CD14-positive monocyte (primary cell): ENCODE results near the gene NKAIN4. TPM values are rescaled to one million over a fixed set of nuclear protein-coding genes. Genes with fewer than 3 reads are reported as not detected.

ENCODE experiments used
- DNase-seq, 3 donors: peaks; one replicate each; pipeline ENCODE4 v3.0.0-alpha.2; 2011 to 2022
- H2AFZ ChIP-seq: 2 replicates; pipeline ENCODE4 v1.6.0; 2012; ENCODE audit warnings: mild to moderate bottlenecking, low read depth, low read length, inconsistent platforms; ENCODE audit not compliant: insufficient read depth, poor library complexity, severe bottlenecking
- H3K27ac ChIP-seq, 2 donors: 1 replicate in 1 of 2; 2 replicates in 1 of 2; pipeline ENCODE4 v1.5.1; 2012 to 2013; ENCODE audit warnings: low read length in 2 of 2, control low read depth in 1 of 2, inconsistent platforms in 1 of 2, low read depth in 1 of 2, mild to moderate bottlenecking in 1 of 2
- H3K27me3 ChIP-seq, 2 donors: one replicate each; pipeline versions ENCODE4 v1.6.0 to v1.6.1; 2011 to 2013; ENCODE audit warnings: low read length in 2 of 2; ENCODE audit not compliant: control insufficient read depth in 2 of 2, insufficient read depth in 2 of 2
- H3K36me3 ChIP-seq, 2 donors: replicated peaks in 1 of 2; 1 replicate in 1 of 2; 2 replicates in 1 of 2; pipeline versions ENCODE4 v1.5.1 to v1.6.1; 2012 to 2013; ENCODE audit warnings: low read length in 2 of 2, control low read depth in 1 of 2, inconsistent platforms in 1 of 2, mild to moderate bottlenecking in 1 of 2; ENCODE audit not compliant: insufficient read depth in 2 of 2, control insufficient read depth in 1 of 2
- H3K4me1 ChIP-seq, 2 donors: 1 replicate in 1 of 2; 2 replicates in 1 of 2; pipeline versions ENCODE4 v1.5.1 to v1.6.1; 2012 to 2013; ENCODE audit warnings: low read length in 2 of 2, control low read depth in 1 of 2, inconsistent platforms in 1 of 2, mild to moderate bottlenecking in 1 of 2, moderate library complexity in 1 of 2; ENCODE audit not compliant: insufficient read depth in 2 of 2, control insufficient read depth in 1 of 2
- H3K4me2 ChIP-seq: replicated peaks from 2 replicates; pipeline ENCODE3; 2012; ENCODE audit warnings: low read length, moderate library complexity, mild to moderate bottlenecking; ENCODE audit not compliant: poor library complexity, severe bottlenecking; ENCODE audit errors: extremely low read depth
- H3K4me3 ChIP-seq, 3 experiments: fragments of 200-600 bp in 1 of 3; sonication (generic) in 1 of 3; replicated peaks in 1 of 3; 1 replicate in 2 of 3; 2 replicates in 1 of 3; pipeline ENCODE4 v1.5.1; 2011 to 2013; ENCODE audit warnings: low read length in 3 of 3, mild to moderate bottlenecking in 3 of 3, control low read depth in 2 of 3, low read depth in 2 of 3, inconsistent platforms in 1 of 3, moderate library complexity in 1 of 3
- H3K79me2 ChIP-seq: 2 replicates; pipeline ENCODE4 v1.6.0; 2012; ENCODE audit warnings: mild to moderate bottlenecking, control low read depth, inconsistent platforms, low read length, moderate library complexity; ENCODE audit not compliant: insufficient read depth
- H3K9ac ChIP-seq: 2 replicates; pipeline ENCODE4 v1.6.0; 2017; ENCODE audit warnings: low read length, mild to moderate bottlenecking; ENCODE audit not compliant: insufficient read depth, poor library complexity, severe bottlenecking
- H3K9me3 ChIP-seq, 2 donors: replicated peaks in 1 of 2; 1 replicate in 1 of 2; 2 replicates in 1 of 2; pipeline versions ENCODE4 v1.5.1 to v1.6.1; 2012 to 2013; ENCODE audit warnings: low read length in 2 of 2, control low read depth in 1 of 2; ENCODE audit not compliant: control insufficient read depth in 1 of 2, insufficient read depth in 1 of 2
- H4K20me1 ChIP-seq: 2 replicates; pipeline ENCODE4 v1.6.0; 2012; ENCODE audit warnings: mild to moderate bottlenecking, low read length, control low read depth, moderate library complexity; ENCODE audit not compliant: insufficient read depth
- H3K27ac Mint-ChIP-seq, 7 donors: one replicate each; pipeline ENCODE4 v1.8.0; 2020; ENCODE audit warnings: mild to moderate bottlenecking in 7 of 7, mixed read lengths in 7 of 7, moderate library complexity in 6 of 7, inconsistent platforms in 2 of 7
- H3K27me3 Mint-ChIP-seq, 3 donors: one replicate each; pipeline ENCODE4 v1.8.0; 2021 to 2022; ENCODE audit warnings: low read depth in 3 of 3, mild to moderate bottlenecking in 3 of 3, mixed read lengths in 3 of 3, moderate library complexity in 3 of 3, inconsistent platforms in 1 of 3
- H3K36me3 Mint-ChIP-seq, 2 donors: one replicate each; pipeline ENCODE4 v1.8.0; 2020; ENCODE audit warnings: mixed read lengths in 2 of 2, inconsistent platforms in 1 of 2, mild to moderate bottlenecking in 1 of 2
- H3K4me1 Mint-ChIP-seq: one replicate; pipeline ENCODE4 v1.8.0; 2020; ENCODE audit warnings: mild to moderate bottlenecking, mixed read lengths
- H3K4me3 Mint-ChIP-seq, 2 donors: one replicate each; pipeline ENCODE4 v1.8.0; 2020; ENCODE audit warnings: mild to moderate bottlenecking in 2 of 2, mixed read lengths in 2 of 2, moderate library complexity in 1 of 2
- H3K9me3 Mint-ChIP-seq, 7 donors: one replicate each; pipeline ENCODE4 v1.8.0; 2020 to 2022; ENCODE audit warnings: mixed read lengths in 7 of 7, mild to moderate bottlenecking in 6 of 7, moderate library complexity in 6 of 7, inconsistent platforms in 2 of 7
- WGBS: methylation state at CpG from one replicate; pipeline ENCODE4 v1.1.5; 2013; ENCODE audit warnings: missing lambda C conversion rate; ENCODE audit not compliant: insufficient coverage; 5-methylcytosine and 5-hydroxymethylcytosine counted together
- intact Hi-C, 2 donors: fragments of 100-400 bp; cut with micrococcal nuclease; formaldehyde crosslinking; loops; one replicate each; pipeline versions ENCODE4 v1.15.0 to v1.15.1; 2023
- polyA plus RNA-seq, 3 donors: library from polyadenylated mRNA; depleted of rRNA in 1 of 3; unstranded in 2 of 3; stranded (reverse) in 1 of 3; fragments of 300-500 nt in 2 of 3; fragments of >200 nt in 1 of 3; fragmentation: Illumina TruSeq in 2 of 3; gene quantifications; 1 replicate in 2 of 3; 2 replicates in 1 of 3; pipeline ENCODE4 v1.2.3, GENCODE V29; 2012 to 2021
- TF ChIP-seq, protein P1 (sequence below): fragments of 200-600 bp; IDR thresholded peaks from one replicate; pipeline ENCODE4 v1.8.0; 2022; ENCODE audit warnings: antibody characterized with exemption, mild to moderate bottlenecking

The NKAIN4 gene
- polyA plus RNA-seq, 3 donors, result not detected

DNA sequence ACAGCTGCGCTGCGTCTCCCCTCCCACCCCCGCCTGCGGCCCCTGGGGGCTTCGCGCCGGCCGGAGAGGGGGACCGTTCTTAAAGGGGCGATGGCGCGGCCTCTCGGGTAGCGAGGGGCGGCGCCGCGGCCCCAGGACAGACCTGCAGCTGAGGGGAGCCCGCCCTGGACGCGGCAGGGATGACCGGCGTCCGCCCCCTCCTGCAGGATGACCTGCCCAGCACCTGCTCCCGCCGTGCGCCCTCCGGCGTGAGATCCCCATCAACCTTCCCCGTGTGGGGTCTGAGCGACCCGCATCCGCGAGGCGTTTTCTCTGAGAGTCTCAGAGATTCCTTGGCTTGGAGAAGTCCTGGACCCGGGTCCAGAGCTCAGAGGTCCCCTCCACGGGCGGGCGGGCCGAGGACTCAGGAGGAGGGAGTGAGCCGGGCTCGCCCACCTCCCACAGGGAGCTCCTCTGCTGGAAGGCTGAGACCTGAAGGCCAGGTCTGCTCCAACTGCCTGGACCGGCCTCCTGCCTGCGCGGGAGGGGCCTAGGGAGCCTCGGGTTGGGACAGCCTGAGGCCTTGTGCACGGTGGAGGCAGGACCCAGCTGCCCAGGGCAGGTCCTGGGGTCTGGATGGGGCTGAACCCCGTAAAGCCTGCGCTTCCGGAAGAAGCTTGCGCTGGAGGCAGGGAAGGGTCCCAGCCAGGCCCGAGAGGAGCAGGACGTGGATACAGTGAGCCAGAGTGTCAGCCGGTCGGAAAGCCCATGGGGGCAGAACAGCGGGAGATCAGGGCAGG is 532 bp upstream of the NKAIN4 start:
- Histone ChIP-seq H3K4me2 (no peak overlapping the region), H3K27ac (no peak overlapping the region), H3K4me1 (no peaks in the 10 kb centered on the region), H3K9ac (no peak overlapping the region), H3K9me3 (peaks cover 0 to 11% of the 10 kb centered on the region in 2 donors), H3K27me3 (peaks cover 17 to 46% of the 10 kb centered on the region in 2 donors), H3K4me3 (no peak overlapping the region), H3K79me2 (no peaks in the 10 kb centered on the region), H2AFZ (no peak overlapping the region), H3K36me3 (no peaks in the 10 kb centered on the region), H4K20me1 (no peaks in the 10 kb centered on the region)
- Mint-ChIP-seq H3K27me3 (peaks cover 49 to 67% (median 54%) of the 10 kb centered on the region in 3 donors), H3K9me3 (peaks cover 0 to 16% (median 0%) of the 10 kb centered on the region in 7 donors), H3K4me3 (peak overlapping the region in 1 of 2 donors; percentile 80), H3K4me1 (no peaks in the 10 kb centered on the region), H3K27ac (no peak overlapping the region), H3K36me3 (no peaks in the 10 kb centered on the region)
- 7% methylated on average over 48 of the region's 56 CpGs for WGBS
- TF ChIP-seq, protein P1, sequence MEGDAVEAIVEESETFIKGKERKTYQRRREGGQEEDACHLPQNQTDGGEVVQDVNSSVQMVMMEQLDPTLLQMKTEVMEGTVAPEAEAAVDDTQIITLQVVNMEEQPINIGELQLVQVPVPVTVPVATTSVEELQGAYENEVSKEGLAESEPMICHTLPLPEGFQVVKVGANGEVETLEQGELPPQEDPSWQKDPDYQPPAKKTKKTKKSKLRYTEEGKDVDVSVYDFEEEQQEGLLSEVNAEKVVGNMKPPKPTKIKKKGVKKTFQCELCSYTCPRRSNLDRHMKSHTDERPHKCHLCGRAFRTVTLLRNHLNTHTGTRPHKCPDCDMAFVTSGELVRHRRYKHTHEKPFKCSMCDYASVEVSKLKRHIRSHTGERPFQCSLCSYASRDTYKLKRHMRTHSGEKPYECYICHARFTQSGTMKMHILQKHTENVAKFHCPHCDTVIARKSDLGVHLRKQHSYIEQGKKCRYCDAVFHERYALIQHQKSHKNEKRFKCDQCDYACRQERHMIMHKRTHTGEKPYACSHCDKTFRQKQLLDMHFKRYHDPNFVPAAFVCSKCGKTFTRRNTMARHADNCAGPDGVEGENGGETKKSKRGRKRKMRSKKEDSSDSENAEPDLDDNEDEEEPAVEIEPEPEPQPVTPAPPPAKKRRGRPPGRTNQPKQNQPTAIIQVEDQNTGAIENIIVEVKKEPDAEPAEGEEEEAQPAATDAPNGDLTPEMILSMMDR, result no peak
- intact Hi-C loops, result no loop called here
- no peak for DNase-seq

DNA sequence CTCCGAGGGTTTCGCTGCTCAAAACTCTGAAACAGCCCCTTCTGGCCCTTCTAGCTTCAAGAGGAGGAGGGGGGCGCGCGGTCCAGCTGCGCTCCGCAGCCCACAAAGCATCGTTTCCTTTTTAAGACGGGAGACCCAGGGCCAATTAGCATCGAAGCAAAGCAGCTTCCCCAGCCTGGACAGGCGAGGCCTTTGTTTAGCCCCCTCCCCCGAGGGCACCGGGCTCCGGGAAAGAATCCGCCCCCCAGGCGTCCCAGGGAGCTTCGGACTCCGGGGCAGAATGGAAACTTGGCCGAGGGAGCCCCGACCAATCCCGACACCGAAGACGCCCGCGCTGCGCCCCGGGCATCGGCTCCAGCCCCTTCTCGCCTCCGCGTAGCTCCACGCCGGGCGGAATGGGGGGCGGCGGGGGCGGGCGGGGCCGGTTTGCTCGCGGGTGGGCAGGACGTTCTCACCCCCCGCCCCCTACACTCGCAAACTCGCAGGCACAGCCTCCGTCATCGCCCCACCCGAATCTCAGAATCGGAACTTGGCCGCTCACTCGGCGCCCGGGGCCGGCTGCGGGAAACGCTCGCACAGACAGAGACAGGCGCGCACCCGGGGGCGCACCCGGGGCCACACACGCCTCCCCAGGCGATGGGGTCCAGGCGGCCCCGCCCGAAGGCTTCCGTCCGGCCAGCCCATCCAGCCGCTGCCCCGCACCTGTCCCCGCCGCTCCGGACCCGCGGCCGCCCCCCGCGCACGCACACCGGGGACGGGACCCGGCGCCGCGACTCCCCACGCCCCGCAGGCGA is 628 bp downstream of the NKAIN4 start:
- Histone ChIP-seq H3K4me2 (no peak overlapping the region), H3K79me2 (no peaks in the 10 kb centered on the region), H3K36me3 (no peaks in the 10 kb centered on the region), H3K9me3 (peaks cover 0 to 11% of the 10 kb centered on the region in 2 donors), H3K4me1 (no peaks in the 10 kb centered on the region), H3K9ac (no peak overlapping the region), H4K20me1 (no peaks in the 10 kb centered on the region), H3K27ac (no peak overlapping the region), H3K27me3 (peaks cover 17 to 46% of the 10 kb centered on the region in 2 donors), H3K4me3 (no peak overlapping the region), H2AFZ (no peak overlapping the region)
- WGBS, result under 1% methylated on average over 85 of the region's 89 CpGs
- Mint-ChIP-seq H3K4me1 (no peaks in the 10 kb centered on the region), H3K27me3 (peaks cover 55 to 72% (median 55%) of the 10 kb centered on the region in 3 donors), H3K9me3 (peaks cover 0 to 16% (median 0%) of the 10 kb centered on the region in 7 donors), H3K27ac (no peak overlapping the region), H3K36me3 (no peaks in the 10 kb centered on the region), H3K4me3 (peak overlapping the region in 1 of 2 donors; percentile 82)
- intact Hi-C loops, result no loop called here
- DNase-seq, result no peak
- TF ChIP-seq, protein P1, result no peak
